Measurements from ENCODE around the gene TRAFD1.

DNA sequence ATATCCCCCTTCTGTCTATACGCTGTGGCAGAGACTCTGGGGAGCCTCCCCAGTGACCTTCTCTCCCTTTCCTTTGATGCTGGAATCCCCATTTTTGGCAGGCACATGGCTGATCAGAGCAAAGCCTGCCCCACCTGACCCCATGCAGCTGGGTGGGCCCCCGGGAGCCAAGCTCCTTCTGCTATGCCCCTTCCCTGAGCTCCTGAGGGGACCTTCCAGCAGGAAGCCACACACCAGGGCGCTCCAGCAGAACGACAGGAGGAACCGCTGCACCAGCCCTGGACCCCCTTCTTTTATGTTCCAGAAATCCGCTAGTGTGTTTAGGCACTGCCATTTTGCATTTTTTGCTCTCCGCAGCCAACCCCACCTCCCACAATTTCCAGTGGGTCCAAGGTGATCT is 44.6 kb downstream of the TRAFD1 start:
- TF ChIP-seq EZH2phosphoT487 (IDR thresholded peaks at IDR 0.05; ENCODE audit: low read depth) (no peak), CTCF (IDR thresholded peaks at IDR 0.05; ENCODE audit: low read depth, low read length) (no peak)
